A673 (cell line): Measurements from ENCODE around the gene CCM2. TPM values are rescaled to one million over a fixed set of nuclear protein-coding genes. Genes with fewer than 3 reads are reported as not detected.

Source experiments
- BruUV-seq: library from RNA; stranded (reverse); fragments of 400-500 nt; replicated peaks from 2 replicates; lab custom pipeline; 2021; lab: Mats Ljungman, UMichigan
- CTCF ChIA-PET: fragments of 300-600 bp; sonication (Branson Sonifier 250); formaldehyde crosslinking; loops from one replicate; lab custom pipeline; 2022; ENCODE audit warnings: antibody characterized with exemption; lab: Charles Lee
- POLR2A ChIA-PET: fragments of 300-600 bp; sonication (Branson Sonifier 250); formaldehyde crosslinking; loops from one replicate; lab custom pipeline; 2022; ENCODE audit warnings: antibody characterized with exemption; ENCODE audit not compliant: low non-redundant PET; lab: Charles Lee
- DNase-seq: peaks from one replicate; pipeline ENCODE4 v3.0.0-alpha.2; 2015; ENCODE audit warnings: low spot score
- H3K27ac ChIP-seq: fragments of 200-600 bp; sonication (generic); 2 replicates; pipeline ENCODE4 v1.5.1; 2016; ENCODE audit warnings: mixed run types, low read depth, mild to moderate bottlenecking, mixed read lengths, antibody characterized with exemption, low read length; ENCODE audit not compliant: poor library complexity, severe bottlenecking
- H3K27me3 ChIP-seq: fragments of 200-600 bp; sonication (generic); replicated peaks from 2 replicates; pipeline ENCODE4 v1.6.1; 2017; ENCODE audit warnings: mixed run types, low read depth, mild to moderate bottlenecking, mixed read lengths, antibody characterized with exemption, low read length; ENCODE audit not compliant: insufficient read depth, poor library complexity
- H3K36me3 ChIP-seq: fragments of 200-600 bp; sonication (generic); 2 replicates; pipeline ENCODE4 v1.6.1; 2016; ENCODE audit warnings: mixed run types, mild to moderate bottlenecking, mixed read lengths, antibody characterized with exemption, low read length; ENCODE audit not compliant: insufficient read depth, poor library complexity, severe bottlenecking
- H3K4me1 ChIP-seq: fragments of 200-600 bp; sonication (generic); 2 replicates; pipeline ENCODE4 v1.6.1; 2017; ENCODE audit warnings: mixed run types, mild to moderate bottlenecking, mixed read lengths, antibody characterized with exemption, low read length; ENCODE audit not compliant: insufficient read depth, poor library complexity, severe bottlenecking
- H3K4me3 ChIP-seq: fragments of 200-600 bp; sonication (generic); 2 replicates; pipeline ENCODE4 v1.5.1; 2016; ENCODE audit warnings: low read depth, mixed run types, mild to moderate bottlenecking, mixed read lengths, low read length; ENCODE audit not compliant: poor library complexity, severe bottlenecking
- H3K9me3 ChIP-seq: fragments of 200-600 bp; sonication (generic); 2 replicates; pipeline ENCODE4 v1.6.1; 2016; ENCODE audit warnings: mixed run types, low read depth, mild to moderate bottlenecking, mixed read lengths, antibody characterized with exemption, low read length; ENCODE audit not compliant: poor library complexity, severe bottlenecking
- EZH2 ChIP-seq: fragments of 200-600 bp; sonication (generic); IDR thresholded peaks from 2 replicates; pipeline ENCODE4 v1.6.1; 2017; ENCODE audit warnings: borderline replicate concordance, low read depth, mild to moderate bottlenecking, mixed read lengths, antibody characterized with exemption, low read length; ENCODE audit not compliant: poor library complexity, severe bottlenecking
- intact Hi-C: fragments of 100-400 bp; cut with micrococcal nuclease; formaldehyde crosslinking; loops from one replicate; pipeline ENCODE4 v1.10.0; 2022; ENCODE audit not compliant: unreplicated experiment
- total RNA-seq: library from RNA; stranded (reverse); gene quantifications from 2 replicates; pipeline ENCODE4 v1.2.3, GENCODE V29; 2021
- TF ChIP-seq, protein P1 (sequence below): fragments of 300-800, 200-600 bp; sonication (generic); conservative IDR thresholded peaks from 2 replicates; pipeline ENCODE4 v1.5.1; 2017; ENCODE audit warnings: low read depth, mild to moderate bottlenecking, antibody characterized with exemption, low read length, moderate library complexity, mixed read lengths

The CCM2 gene
- total RNA-seq, 1 experiment from 2014 or later: 35.2 TPM

DNA sequence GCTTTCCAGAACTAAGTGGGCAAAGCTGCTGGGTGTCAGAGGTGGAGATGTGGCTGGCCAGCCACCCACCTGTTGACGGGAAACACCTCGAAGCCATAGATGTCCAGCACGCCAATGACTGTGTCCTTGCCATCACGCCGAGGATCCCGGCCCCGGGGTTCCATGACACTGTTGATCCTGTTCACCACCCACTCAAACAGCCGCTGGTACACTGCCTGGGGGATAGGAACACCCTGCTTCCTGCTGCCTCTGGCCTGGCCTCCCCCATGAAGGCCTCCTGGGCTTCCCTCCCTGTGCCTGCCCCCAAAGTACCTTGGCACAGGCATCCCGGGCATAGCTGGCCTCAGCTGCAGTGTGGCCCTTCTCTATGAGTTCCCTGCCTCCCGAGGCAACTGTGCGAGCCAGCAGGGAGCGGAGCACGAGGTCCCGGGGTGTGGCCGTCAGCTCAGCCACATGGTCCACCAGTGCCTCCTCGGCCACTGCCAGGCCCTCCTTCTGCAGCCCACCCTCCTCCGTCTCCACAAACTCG lies 29.4 kb upstream of the CCM2 start:
- ChIA-PET CTCF (no interaction called here), POLR2A (no interaction called here)
- H3K4me1 ChIP-seq: no peaks in the 10 kb centered on the region
- no peak overlapping the region for H3K27ac ChIP-seq
- intact Hi-C loops: no loop called here
- no peak for DNase-seq
- TF ChIP-seq, protein P1, sequence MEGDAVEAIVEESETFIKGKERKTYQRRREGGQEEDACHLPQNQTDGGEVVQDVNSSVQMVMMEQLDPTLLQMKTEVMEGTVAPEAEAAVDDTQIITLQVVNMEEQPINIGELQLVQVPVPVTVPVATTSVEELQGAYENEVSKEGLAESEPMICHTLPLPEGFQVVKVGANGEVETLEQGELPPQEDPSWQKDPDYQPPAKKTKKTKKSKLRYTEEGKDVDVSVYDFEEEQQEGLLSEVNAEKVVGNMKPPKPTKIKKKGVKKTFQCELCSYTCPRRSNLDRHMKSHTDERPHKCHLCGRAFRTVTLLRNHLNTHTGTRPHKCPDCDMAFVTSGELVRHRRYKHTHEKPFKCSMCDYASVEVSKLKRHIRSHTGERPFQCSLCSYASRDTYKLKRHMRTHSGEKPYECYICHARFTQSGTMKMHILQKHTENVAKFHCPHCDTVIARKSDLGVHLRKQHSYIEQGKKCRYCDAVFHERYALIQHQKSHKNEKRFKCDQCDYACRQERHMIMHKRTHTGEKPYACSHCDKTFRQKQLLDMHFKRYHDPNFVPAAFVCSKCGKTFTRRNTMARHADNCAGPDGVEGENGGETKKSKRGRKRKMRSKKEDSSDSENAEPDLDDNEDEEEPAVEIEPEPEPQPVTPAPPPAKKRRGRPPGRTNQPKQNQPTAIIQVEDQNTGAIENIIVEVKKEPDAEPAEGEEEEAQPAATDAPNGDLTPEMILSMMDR: no peak
- no peak for TF ChIP-seq EZH2
- BruUV-seq: no TSS peak
- no peak overlapping the region for H3K4me3 ChIP-seq
- no peaks in the 10 kb centered on the region for H3K36me3 ChIP-seq
- no peaks in the 10 kb centered on the region for H3K27me3 ChIP-seq
- no peaks in the 10 kb centered on the region for H3K9me3 ChIP-seq

DNA sequence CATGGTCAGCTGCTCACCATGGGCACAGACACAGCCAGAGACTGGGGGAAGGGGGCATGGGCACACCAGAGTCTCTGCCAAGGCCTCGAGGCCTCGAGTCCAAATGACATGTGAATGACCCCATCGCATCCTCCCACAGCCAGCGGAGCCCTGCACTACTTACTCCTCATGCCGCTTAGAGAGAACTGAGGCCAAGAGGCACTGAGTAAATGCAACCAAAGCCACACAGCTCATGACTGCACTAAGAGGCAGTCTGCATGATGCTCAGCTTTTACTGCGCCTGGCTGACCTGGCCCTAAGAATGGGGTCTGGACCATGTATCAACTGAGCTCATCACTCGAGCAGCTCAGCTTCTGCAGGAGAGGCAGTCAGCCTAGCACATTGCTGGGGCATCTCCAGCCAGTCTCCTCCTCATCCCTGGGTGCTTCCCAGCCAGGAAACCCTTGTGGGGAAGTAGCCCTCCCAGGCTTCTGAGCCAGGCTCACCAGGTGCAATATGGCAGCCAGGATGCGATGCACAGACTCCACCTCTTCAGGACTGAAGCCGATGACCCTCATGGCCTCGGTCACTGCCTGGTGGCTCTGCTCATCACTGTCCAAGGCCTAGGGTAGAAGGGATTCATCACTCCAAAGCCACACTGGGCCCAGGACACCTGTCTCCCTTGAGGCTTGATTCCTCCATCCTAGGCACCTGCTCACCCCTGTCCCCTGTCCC lies 28.7 kb upstream of the CCM2 start:
- POLR2A ChIA-PET: no interaction called here
- DNase-seq: no peak
- CTCF ChIA-PET: no interaction called here

DNA sequence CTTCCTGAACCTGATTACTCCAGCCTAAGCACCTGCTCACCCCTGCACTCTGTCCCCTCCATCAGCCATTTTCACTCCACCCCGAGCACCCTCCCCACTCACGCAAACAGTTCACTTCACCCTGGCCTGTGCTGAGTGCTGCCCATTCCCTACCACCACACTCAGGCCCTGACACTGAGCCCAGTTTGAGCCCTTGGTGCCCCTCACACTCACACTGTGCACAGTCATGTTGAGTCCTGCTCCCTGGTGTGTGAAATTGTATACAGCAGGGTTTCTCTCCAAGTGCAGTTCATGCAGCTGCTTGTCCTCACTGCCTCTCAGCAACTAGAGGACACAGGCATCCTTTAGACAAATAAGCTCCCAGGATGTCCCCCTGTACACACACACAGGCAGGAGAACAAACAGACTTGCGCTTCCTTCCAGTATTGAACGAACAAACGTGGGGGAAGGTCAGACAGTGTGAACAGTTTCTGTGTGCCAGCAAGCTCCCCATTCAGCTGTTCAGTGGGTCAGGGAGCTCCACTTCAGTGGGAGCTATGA lies 28.0 kb upstream of the CCM2 start:
- TF ChIP-seq, protein P1: no peak
- no peak for TF ChIP-seq EZH2
- no peaks in the 10 kb centered on the region for H3K27me3 ChIP-seq

More for the DNA sequence above, 28.7 kb upstream of the CCM2 start:
- Histone ChIP-seq H3K27me3 (no peaks in the 10 kb centered on the region), H3K4me3 (no peak overlapping the region), H3K4me1 (no peaks in the 10 kb centered on the region), H3K36me3 (no peaks in the 10 kb centered on the region), H3K9me3 (no peaks in the 10 kb centered on the region), H3K27ac (no peak overlapping the region)
- intact Hi-C loops: no loop called here
- BruUV-seq: no TSS peak
- TF ChIP-seq, protein P1: no peak
- no peak for TF ChIP-seq EZH2

More for the DNA sequence above, 28.0 kb upstream of the CCM2 start:
- BruUV-seq: no TSS peak
- Histone ChIP-seq H3K36me3 (no peaks in the 10 kb centered on the region), H3K9me3 (no peaks in the 10 kb centered on the region), H3K4me3 (no peak overlapping the region), H3K27ac (no peak overlapping the region), H3K4me1 (peaks cover under 1% of the 10 kb centered on the region)
- CTCF ChIA-PET: interaction anchor here (1.0 to 2.8 kb wide), 2 partner anchors 8 to 164 kb away, joined by 3 to 13 read pairs; no protein-coding TSS in a partner anchor
- no peak for DNase-seq
- intact Hi-C loops: no loop called here
- POLR2A ChIA-PET: no interaction called here
